Adrenal gland (tissue), 12 donors: Measurements from ENCODE around the gene NFATC3. TPM values are rescaled to one million over a fixed set of nuclear protein-coding genes. Genes with fewer than 3 reads are reported as not detected.

Source experiments
- DNase-seq, 7 donors: peaks; one replicate each; pipeline ENCODE4 v3.0.0-alpha.2; 2019 to 2020
- H3K27ac ChIP-seq, 5 donors: fragments of 200-600 bp; sonication (generic) in 4 of 5; 1 replicate in 3 of 5; 2 replicates in 2 of 5; pipeline versions ENCODE4 v1.5.1 to v1.8.0; 2016 to 2020; ENCODE audit warnings: mild to moderate bottlenecking in 1 of 5
- H3K27me3 ChIP-seq: fragments of 200-600 bp; 2 replicates; pipeline ENCODE4 v1.8.0; 2021
- H3K36me3 ChIP-seq, 2 donors: fragments of 200-600 bp; replicated peaks in 1 of 2; 1 replicate in 1 of 2; 2 replicates in 1 of 2; pipeline versions ENCODE4 v1.5.1 to v1.8.0; 2018 to 2022
- H3K4me1 ChIP-seq, 2 donors: fragments of 200-600 bp; replicated peaks in 1 of 2; 1 replicate in 1 of 2; 2 replicates in 1 of 2; pipeline versions ENCODE4 v1.5.1 to v1.8.0; 2018 to 2021
- H3K4me3 ChIP-seq, 4 donors: fragments of 200-600 bp; sonication (generic) in 3 of 4; one replicate each; pipeline ENCODE4 v1.5.1; 2016 to 2018
- H3K9me3 ChIP-seq, 3 donors: fragments of 200-600 bp; sonication (generic) in 1 of 3; replicated peaks in 1 of 3; 1 replicate in 2 of 3; 2 replicates in 1 of 3; pipeline versions ENCODE4 v1.5.1 to v1.8.0; 2016 to 2021
- POLR2A ChIP-seq, 2 donors: fragments of 450-650 bp; IDR thresholded peaks; one replicate each; pipeline ENCODE4 v1.6.1; 2017; ENCODE audit warnings: antibody characterized with exemption in 2 of 2, mild to moderate bottlenecking in 2 of 2, moderate library complexity in 1 of 2
- WGBS, 4 donors: extraction: QIAGEN DNeasy Blood & Tissue Kit in 2 of 4; methylation state at CpG; one replicate each; pipeline versions ENCODE4 v1.1.5 to v1.1.7; 2013 to 2017; 5-methylcytosine and 5-hydroxymethylcytosine counted together
- intact Hi-C, 2 donors: fragments of 100-400 bp; cut with DNase I; formaldehyde crosslinking; loops; one replicate each; pipeline versions ENCODE4 v1.14.1 to v1.15.0; 2022 to 2023
- polyA plus RNA-seq, 3 donors: library from polyadenylated mRNA; stranded (reverse); fragments of 200-250 nt in 2 of 3; fragments of 350-450 nt in 1 of 3; fragmentation: Illumina TruSeq in 1 of 3; extraction: RNeasy Lipid Tissue Mini Kit (QIAGEN cat#74804) in 1 of 3; gene quantifications; one replicate each; pipeline ENCODE4 v1.2.3, GENCODE V29; 2013 to 2014
- total RNA-seq, 9 donors: library from RNA; depleted of rRNA in 4 of 9; stranded (reverse); fragments of >200 nt in 4 of 9; fragments of 120-200 nt in 1 of 9; fragmentation: NEBNext Ultra II Directional in 1 of 9; extraction: Animal tissue kit (Norgen Biotek cat#: 25700) in 1 of 9; gene quantifications; one replicate each; pipeline versions ENCODE4 v1.1.0 to v1.2.4, GENCODE V29; 2013 to 2023
- TF ChIP-seq, protein P1 (sequence below), 6 experiments: fragments of 450-650 bp in 4 of 6; fragments of 200-600 bp in 2 of 6; sonication (generic) in 1 of 6; IDR thresholded peaks; 1 replicate in 5 of 6; 2 replicates in 1 of 6; pipeline versions ENCODE4 v1.5.1 to v1.8.0; 2016 to 2021; ENCODE audit warnings: antibody characterized with exemption in 6 of 6, mild to moderate bottlenecking in 2 of 6, moderate library complexity in 1 of 6
- donor health status: healthy with polysubstance abuse.
- donor health status: Bipolar disorder and iron deficiency.
- donor health status: DM: yes; HTN: yes; CAD: no.
- donor health status: DM: no; HTN: no; CAD: no.
- donor health status: DM: no; HTN: no; CAD: no.
- donor health status: DM: yes; HTN: yes; CAD: no.

NFATC3 gene
- total and polyA plus RNA-seq, 12 donors, result 6.6 to 81.2 (median 34.3) TPM

DNA sequence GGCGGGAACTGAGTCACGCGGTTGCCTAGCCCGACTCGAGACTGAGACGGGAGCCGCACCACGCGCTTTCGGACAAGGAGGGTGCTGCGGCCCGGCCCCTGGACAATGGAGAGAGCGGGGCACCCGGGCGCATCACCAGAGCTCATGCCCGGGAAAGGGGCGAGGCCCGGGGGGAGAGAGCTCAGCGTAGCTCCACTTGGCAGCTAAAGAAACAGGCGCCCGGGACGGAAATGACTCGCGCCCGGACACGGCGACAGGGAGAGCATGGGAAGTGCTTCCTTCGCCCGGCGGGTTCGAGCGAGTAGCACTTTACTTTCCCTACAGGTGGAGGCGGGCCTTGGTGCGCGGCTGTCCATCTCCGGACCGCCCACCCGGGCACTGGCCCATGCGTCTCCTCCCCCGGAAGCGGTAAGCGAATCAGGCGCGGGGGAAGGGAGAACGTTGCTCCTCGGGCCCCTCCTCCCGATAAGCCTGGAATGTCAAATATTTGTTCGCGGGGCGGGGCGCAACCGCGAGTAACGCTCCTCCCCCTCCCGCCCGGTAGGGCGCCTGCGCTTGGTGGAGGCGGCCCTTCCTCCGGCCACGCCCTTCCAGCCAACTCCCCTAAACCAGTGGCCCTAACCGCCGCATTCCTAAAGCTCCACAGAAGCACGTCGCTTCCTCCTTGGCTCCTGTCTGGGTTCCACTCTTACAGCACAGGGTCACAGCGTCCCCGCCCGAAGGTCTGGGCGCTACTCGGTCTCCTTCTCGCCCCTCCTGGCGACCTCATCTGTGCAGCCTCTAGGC, 152.3 kb downstream of the NFATC3 start:
- peaks cover 5 to 22% of the 10 kb centered on the region in 2 donors for H3K4me1 ChIP-seq
- no peaks in the 10 kb centered on the region for H3K9me3 ChIP-seq
- H3K27me3 ChIP-seq, result no peaks in the 10 kb centered on the region
- H3K36me3 ChIP-seq, result no peaks in the 10 kb centered on the region
- H3K27ac ChIP-seq, result peak overlapping the region; percentile 64 to 88 (median 86)
- peak overlapping the region in 2 of 4 donors; percentile 53 to 57 for H3K4me3 ChIP-seq
- peak; percentile 77 to 97 for TF ChIP-seq POLR2A (IDR thresholded peaks at IDR 0.05)
- TF ChIP-seq, protein P1, sequence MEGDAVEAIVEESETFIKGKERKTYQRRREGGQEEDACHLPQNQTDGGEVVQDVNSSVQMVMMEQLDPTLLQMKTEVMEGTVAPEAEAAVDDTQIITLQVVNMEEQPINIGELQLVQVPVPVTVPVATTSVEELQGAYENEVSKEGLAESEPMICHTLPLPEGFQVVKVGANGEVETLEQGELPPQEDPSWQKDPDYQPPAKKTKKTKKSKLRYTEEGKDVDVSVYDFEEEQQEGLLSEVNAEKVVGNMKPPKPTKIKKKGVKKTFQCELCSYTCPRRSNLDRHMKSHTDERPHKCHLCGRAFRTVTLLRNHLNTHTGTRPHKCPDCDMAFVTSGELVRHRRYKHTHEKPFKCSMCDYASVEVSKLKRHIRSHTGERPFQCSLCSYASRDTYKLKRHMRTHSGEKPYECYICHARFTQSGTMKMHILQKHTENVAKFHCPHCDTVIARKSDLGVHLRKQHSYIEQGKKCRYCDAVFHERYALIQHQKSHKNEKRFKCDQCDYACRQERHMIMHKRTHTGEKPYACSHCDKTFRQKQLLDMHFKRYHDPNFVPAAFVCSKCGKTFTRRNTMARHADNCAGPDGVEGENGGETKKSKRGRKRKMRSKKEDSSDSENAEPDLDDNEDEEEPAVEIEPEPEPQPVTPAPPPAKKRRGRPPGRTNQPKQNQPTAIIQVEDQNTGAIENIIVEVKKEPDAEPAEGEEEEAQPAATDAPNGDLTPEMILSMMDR (IDR thresholded peaks at IDR 0.05), result peak in 1 of 6 experiments; percentile 7
- peak; percentile 98 to 99 (median 99) for DNase-seq
- intact Hi-C loops, result loop anchor here in 1 of 2 donors (10.0 kb wide), 1 partner anchor 143 kb away; no protein-coding TSS in a partner anchor
- WGBS, 4 donors, result 0% methylated on average over 18 to 72 of the region's 72 CpGs

DNA sequence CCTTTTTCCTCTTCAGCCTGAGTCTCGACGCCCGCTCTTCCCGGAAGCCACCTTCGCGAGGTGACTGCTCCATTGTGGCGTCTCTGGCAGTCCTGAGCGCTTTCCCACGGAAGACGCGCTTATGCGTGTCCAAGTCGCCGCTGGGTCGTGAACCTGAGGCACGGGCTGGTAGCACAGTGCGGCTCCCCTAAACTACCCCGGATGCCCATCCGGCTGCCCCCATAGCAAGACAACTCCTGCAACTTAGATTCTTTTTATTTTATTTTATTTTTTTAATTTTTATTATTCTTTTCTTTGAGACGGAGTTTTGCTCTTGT, 152.8 kb downstream of the NFATC3 start:
- TF ChIP-seq, protein P1 (IDR thresholded peaks at IDR 0.05), result peak in 1 of 6 experiments; percentile 20
- no peak for TF ChIP-seq POLR2A (IDR thresholded peaks at IDR 0.05)
- no peak for DNase-seq
- Histone ChIP-seq H3K4me3 (peak overlapping the region in 2 of 4 donors; percentile 38 to 49), H3K4me1 (peaks cover 5 to 22% of the 10 kb centered on the region in 2 donors), H3K36me3 (no peaks in the 10 kb centered on the region), H3K27ac (peak overlapping the region; percentile 64 to 88 (median 86)), H3K9me3 (no peaks in the 10 kb centered on the region), H3K27me3 (no peaks in the 10 kb centered on the region)
- intact Hi-C loops, result loop anchor here in 1 of 2 donors (10.0 kb wide), 1 partner anchor 143 kb away; no protein-coding TSS in a partner anchor
- WGBS, 4 donors, result 15 to 22% (median 19%) methylated on average over 20 of the region's 20 CpGs

DNA sequence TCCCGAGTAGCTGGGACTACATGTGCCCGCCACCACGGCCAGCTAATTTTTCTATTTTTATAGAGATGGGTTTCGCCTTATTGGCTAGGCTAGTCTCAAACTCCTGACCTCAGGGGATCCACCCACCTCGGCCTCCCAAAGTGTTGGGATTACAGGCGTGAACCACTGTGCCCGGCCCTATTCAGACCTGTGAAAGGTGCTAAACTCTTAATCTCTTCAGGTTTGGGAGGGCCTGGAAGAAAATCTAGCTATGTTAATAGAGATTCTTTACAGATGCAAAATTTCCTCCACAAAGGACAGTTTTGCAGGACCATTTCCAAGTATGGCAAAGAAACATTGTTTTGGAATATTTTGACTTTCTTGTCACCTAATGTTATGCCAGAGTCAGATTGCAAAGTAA, 156.9 kb downstream of the NFATC3 start:
- peaks cover 12 to 25% of the 10 kb centered on the region in 2 donors for H3K4me1 ChIP-seq
- H3K9me3 ChIP-seq, result no peaks in the 10 kb centered on the region
- no peak for DNase-seq
- H3K4me3 ChIP-seq, result no peak overlapping the region
- intact Hi-C loops, result loop anchor here in 1 of 2 donors (5.0 kb wide), 1 partner anchor 85 kb away; no protein-coding TSS in a partner anchor
- 84 to 90% (median 88%) methylated on average over 7 of the region's 7 CpGs for WGBS, 4 donors
- no peaks in the 10 kb centered on the region for H3K36me3 ChIP-seq
- H3K27ac ChIP-seq, result no peak overlapping the region
- TF ChIP-seq, protein P1 (IDR thresholded peaks at IDR 0.05), result no peak
- TF ChIP-seq POLR2A (IDR thresholded peaks at IDR 0.05), result no peak
- no peaks in the 10 kb centered on the region for H3K27me3 ChIP-seq

DNA sequence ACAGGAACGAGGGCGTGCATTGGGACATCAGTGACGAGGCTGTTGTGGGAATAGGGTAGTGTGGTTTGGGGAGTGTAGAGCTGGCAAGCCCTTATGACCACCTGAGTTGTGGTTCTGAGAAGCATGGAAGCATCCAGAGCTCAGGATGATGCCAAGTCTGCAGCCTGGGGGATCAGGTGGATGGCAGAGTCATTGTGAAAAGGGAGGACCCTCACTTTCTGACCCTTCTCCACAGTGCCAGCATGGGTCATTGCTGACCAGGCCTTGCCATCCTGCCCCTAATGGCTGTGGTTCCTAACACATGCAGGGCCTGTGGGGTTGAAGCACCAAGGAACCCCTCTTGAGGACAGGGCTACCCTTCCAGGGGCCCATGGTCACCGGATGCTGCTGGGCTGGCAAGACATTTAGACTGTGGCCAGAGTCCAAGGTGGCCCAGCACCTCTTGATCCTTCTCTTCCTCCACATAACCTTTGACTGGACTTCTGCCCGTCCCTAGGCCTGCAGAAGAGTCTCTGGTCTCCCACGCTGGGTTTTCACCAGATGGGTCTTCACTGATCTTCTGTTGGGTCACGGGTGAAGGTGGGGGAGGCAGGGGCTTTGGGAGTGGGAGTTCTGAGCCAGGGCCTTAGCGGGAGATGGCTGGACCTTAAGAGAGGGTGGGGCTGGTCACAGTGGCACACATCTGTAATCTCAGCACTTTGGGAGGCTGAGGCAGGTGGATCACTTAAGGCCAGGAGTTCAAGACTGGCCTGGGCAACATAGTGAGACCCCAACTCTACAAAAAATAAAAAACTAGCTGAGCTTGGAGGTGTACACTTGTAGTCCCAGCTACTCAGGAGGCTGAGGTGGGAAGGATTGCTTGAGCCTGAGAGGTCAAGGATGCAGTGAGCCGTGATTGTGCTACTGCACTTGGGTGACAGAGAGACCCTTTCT, 158.0 kb downstream of the NFATC3 start:
- Histone ChIP-seq H3K9me3 (no peaks in the 10 kb centered on the region), H3K27me3 (no peaks in the 10 kb centered on the region), H3K4me3 (no peak overlapping the region), H3K4me1 (peaks cover 12 to 34% of the 10 kb centered on the region in 2 donors), H3K27ac (no peak overlapping the region), H3K36me3 (no peaks in the 10 kb centered on the region)
- WGBS, 4 donors, result 83 to 88% (median 84%) methylated on average over 8 to 9 of the region's 9 CpGs
- TF ChIP-seq, protein P1 (IDR thresholded peaks at IDR 0.05), result no peak
- no peak for TF ChIP-seq POLR2A (IDR thresholded peaks at IDR 0.05)
- DNase-seq, result peak in 1 of 7 donors; percentile 17
- intact Hi-C loops, result loop anchor here in 1 of 2 donors (5.0 kb wide), 1 partner anchor 84 kb away; no protein-coding TSS in a partner anchor
